Glomerular visceral epithelial cell (primary cell): Measurements from ENCODE around the gene NMB.
"Not testable (repeated sequence)": the region's sequence is repeated elsewhere in the genome, so short reads cannot be mapped to it uniquely, and the experiment has no call there.

Source experiments
- DNase-seq: peaks from one replicate; pipeline ENCODE4 v3.0.0-alpha.2; 2016; ENCODE audit errors: extremely low spot score

NMB gene

DNA sequence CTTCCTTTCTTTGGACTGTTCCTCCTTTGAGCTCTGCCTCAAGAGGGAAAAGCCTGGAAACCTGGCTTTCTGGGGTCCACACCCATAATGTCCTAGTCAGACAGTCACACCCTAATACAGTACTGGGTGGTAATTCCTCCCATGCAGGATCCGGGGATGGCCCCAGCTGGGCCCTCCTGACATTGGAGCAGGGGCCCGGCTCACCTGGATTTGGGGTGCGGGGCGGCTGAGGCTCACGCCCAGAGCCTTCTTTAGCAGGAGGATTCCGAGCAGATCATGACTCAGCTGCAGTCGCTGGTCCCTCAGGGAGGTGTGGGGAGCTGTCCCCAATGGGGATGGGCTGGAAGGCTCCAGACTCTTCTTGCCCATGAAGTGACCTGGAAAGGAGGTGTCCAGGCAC is 1.0 kb downstream of the NMB start:
- DNase-seq = no peak

DNA sequence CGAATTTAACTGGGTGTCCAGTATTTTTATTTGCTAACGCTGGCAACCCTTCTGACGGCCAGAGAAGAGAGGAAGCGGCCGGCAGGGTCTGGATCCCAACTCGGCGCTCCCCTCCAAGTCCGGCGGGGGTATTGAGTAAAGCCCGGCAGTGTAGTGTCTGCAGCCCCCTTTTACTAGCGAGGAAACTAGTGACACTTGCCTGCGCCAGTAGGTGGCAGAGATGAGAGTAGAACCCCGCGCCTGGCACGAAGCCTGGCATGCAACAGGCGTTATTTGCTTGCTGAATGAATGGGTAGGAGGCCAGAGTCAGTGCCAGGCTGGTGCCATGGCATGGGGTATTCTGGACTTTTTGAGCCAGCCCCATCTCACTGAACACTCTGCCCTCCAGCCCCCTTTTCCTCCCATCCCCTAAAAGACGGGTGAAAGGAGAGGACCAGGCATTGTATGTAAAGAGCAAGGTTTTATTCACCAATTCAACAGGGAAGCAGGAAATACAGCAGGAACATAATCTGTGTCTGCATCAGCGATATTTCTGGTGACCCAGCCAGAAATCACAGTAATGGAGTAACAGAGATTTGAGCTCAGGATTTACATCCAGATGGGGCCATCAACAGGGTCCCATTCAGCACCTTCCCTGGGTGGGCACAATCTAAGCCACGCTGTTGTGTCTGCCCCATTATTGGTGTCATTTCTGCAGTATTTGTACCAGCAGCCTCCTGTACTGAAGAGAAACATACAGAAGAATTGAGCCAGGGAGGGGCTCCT is 3.1 kb downstream of the NMB start:
- DNase-seq = peak; percentile 85

DNA sequence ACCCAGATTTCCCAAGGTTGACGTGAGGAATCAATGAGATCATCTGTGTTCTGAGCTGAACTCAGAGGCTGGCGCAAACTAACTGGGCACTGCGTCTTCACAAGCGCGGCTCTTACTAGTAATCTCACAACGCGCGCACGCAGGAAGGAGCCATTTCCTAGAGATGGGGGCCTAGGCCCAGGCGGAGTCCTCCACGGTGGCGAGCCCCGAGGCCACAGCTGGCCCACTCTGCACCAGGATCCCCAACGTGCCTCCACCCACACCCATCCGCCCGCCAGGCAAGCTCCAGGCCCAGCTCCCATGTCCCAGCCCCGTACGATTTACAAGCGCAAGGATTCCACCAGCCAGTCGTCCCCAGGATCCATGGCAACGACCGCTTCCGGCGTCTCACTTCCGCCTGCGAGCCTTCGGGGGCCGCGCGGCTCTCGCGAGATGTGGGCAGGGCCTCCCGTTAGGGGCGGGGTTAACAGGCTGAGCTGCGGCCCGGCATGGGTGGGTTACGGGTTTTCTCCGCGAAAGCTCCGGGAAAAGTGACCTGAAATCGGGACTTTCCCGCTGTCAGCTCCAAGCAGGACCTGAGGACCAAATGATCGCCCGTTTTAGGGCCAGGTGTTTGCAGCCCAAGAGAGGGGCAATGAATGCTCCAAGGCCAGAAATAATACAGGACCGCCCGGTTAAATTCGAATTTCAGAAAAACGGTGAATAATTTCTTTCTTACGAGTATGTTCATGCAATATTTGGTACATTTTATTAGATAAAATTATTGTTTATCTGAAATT is 3.9 kb downstream of the NMB start, which contains the start of gene WDR73:
Gene WDR73, minus strand, starts transcription at position 374 of the 779 bp plus-strand sequence. Its CDS starts 9 bp downstream, at position 365.
- DNase-seq = peak; percentile 95

DNA sequence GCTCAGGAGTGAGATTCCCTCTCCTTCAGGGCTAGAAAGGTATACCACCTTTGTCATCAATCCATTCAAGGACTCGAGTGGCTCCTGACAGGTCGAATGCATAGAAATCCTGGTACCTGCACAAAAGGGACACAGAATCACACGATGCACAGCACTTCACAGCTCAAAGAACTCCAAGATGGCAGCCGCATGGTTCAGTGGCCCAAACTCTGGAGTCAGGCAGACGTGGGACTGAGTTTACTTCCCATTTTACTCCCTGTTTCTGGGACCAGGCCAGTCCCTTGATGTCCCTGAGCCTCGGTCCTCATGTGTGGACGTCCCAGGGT is 4.5 kb downstream of the NMB start:
- DNase-seq = no peak

DNA sequence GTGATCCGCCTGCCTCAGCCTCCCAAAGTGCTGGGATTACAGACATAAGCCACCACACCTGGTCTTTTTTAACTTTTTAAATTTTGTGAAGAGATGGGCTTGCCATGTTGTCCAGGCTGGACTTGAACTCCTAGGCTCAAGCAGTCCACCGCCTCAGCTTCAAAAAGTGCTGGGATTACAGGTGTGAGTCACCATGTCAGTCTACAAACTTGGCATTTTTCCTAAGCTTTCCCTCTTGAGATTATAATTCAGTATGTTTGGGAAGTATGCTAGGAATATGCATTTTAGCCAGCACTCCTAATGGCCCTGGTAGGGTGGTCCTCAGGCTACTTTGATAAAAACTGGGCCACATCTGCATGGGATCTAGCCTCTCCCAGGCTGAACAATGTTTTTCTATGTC is 8.3 kb downstream of the NMB start:
- no peak for DNase-seq

DNA sequence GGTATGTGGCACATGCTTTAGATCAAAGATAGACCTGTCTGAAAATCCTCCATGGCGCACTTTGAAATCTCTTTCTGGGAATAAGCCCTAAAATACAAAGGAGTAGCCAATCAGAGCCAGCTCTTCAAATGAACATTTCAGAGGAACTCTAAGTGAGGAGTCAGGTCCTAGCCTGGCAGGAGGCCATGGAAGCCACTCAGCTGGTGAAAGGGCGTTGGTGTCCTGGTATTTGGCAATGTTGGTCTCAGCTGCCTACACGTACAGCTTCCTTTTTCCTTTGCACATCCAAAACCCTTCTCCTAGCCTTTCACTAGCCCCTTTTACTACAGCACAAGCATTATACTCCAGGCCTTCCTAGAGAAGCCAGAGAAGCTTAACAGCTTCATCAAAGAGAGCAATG is 9.5 kb downstream of the NMB start:
- DNase-seq = no peak

DNA sequence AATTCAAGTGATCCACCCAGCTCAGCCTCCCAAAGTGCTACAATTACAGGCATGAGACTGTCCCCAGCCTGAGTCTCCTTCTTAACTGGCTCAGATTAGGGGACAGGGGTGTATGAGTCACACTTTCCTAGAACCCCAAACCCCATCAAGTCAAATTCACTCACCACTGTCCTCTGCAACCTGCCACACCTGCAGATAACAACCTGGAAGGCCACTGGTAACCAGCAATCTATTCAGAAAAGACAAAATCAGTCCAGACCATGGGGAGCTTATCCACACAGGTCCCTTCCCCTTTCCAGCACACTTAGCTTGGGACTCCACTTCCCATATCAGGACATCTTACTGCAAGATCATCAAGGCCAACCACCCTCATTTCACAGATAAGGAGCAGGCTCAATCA is 10.3 kb downstream of the NMB start:
- DNase-seq = no peak

DNA sequence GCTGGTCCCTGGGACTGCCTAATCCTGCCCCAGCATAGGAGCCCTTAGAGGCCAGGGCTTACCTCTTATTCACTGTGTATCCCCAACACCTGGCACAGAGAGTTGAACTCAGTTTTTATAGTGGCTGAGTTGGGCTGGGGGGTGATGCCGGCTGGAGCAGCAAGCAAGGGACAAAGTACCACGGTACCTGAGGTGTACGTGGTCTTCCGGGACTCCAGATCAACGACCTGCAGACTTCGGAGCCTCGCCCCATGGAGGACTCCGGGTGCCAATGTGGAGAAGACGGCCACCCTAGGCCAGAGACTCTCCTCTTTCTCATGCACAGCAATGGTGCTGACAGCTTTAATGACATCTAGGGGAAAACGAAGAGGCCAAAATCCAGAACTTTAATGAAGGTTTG is 12.0 kb downstream of the NMB start:
- DNase-seq = no peak

DNA sequence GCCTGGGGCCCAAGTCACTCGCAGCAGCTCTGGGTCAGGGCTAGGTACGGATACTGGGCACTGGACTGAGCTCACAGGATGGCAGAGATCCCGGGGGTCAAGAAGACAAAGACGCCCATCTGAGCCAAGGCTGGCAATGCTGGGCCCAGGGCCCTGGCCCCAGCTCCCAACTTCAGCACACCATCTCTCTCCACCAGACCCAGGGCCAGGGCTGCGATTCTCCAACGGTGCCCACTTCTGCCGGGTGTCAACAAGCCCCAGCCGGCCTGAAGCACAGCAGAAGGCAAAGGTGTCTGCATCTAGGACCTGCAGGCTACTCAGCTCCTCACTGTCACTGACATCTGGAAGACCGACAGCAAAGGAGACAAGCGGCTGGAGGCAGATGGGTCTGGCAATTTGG is 12.5 kb downstream of the NMB start:
- no peak for DNase-seq

DNA sequence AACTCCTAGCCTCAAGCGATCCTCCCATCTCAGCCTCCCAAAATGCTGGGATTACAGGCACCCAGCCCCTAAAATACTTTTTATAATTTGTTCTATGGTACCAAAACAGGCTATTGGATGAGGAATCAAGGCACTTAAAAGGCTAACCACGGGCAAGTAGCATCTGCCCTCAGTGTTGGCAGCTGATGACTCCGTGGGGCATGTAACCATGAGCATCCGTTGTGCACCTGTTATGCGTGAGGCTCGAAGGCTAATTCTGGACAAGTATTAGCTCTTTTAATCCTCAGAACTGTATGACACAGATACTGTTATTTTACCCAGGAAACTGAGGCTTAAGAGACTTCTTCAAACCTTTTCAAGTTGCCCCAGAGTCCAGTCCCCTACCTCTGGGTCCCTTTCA is 14.2 kb downstream of the NMB start:
- no peak for DNase-seq

DNA sequence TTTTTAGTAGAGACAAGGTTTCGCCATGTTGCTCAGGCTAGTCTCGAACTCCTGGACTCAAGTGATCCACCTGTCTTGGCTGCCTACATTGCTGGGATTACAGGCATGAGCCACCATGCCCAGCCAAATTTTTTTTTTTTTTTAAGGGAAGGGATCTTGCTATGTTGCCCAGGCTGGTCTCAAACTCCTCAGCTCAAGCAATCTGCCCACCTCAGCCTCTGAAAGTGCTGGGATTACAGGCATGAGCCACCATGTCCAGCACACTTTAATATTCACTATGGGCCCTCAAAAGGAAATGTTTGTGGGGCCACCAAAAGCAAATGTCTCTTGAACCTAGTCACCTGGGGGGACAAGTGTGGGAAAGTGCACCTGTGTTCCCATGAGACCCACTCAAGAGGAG is 15.4 kb downstream of the NMB start:
- not testable (repeated sequence) for DNase-seq

DNA sequence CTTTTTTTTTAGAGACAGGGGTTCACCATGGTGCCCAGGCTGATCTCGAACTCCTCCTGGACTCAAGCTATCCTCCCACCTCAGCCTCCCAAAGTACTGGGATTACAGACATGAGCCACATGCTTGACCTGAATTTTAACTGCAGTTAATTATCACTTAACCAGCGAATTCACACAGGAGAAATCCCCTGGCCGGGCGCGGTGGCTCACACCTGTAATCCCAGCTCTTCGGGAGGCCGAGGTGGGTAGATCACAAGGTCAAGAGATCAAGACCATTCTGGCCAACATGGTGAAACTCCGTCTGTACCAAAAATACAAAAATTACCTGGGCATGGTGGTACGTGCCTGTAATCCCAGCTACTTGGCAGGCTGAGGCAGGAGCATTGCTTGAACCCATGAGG is 16.1 kb downstream of the NMB start:
- DNase-seq = not testable (repeated sequence)

DNA sequence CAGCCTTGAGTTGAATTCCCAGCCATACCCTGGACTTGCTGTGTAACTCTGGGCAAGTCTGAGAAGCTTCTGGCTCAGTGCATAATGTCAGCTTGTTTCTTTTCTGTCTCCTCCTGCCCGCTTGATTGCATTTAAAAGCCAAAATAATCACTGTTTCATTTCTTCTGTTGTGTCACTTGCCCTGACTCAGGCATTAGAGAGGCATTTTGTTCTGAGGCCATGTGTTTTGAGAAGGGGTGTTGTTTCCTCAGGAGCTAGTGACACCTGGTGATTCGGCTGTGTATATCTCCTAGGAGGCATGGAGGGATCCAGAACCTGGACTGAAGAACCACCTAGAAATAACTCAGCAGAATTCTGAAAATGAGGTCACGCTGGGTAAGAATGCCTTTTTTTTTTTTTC is 19.9 kb downstream of the NMB start:
- DNase-seq = peak; percentile 25

DNA sequence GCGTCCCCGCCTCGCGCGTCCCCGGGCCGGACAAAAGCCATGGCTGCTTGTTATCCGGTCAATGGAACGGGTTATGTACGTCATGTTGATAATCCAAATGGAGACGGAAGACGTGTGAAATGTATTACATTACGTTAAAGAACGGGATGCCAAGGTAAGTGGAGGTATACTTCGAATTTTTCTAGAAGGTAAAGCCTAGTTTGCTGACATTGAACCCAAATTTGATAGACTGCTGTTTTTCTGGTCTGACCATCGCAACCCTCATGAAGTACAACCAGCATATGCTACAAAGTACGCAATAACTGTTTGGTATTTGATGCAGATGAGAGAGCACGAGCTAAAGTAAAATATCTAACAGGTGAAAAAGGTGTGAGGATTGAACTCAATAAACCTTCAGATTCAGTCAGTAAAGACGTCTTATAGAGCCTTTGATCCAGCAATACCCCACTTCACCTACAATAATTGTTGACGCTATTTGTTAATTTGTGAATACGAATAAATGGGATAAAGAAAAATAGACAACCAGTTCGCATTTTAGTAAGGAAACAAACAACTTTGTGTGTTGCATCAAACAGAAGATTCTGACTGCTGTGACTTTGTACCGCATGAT is 23.7 kb downstream of the NMB start:
- DNase-seq = no peak

DNA sequence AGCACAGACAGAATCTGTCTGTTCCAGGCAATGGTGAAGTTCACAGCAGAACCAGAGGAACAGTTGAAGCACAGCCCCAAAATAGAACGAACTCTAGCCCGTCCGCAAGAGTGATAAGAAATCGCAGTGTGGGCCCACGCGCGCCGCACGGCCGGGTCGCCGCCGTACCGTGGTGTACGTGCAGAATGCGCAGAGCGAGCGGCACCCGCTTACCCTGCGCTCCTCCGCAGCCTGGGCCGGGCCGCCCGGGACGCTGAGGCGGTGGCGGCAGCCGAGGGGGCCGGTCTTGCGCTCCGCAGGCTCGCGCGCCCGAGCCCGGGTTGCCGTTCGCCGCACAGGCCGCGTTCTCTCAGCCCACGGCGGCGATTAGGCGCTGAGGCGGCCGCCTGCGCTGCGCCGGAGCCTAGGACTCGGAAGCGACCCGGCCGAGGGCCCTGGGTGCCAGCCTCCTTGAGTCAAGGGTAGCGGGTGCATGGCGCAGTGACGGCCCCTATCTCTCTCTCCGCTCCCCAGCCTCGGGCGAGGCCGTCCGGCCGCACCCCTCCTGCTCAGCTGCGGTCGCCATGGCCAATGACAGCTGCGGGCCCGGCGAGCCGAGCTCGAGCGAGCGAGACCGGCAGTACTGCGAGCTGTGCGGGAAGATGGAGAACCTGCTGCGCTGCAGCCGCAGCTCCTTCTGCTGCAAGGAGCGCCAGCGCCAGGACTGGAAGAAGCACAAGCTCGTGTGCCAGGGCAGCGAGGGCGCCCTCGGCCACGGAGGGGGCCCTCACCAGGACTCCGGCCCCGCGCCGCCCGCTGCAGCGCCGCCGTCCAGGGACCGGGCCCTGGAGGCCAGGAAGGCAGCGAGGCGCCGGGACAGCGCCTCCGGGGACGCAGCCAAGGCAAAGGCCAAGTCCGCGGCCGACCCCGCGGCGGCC is 24.4 kb downstream of the NMB start:
- DNase-seq = peak; percentile 65

DNA sequence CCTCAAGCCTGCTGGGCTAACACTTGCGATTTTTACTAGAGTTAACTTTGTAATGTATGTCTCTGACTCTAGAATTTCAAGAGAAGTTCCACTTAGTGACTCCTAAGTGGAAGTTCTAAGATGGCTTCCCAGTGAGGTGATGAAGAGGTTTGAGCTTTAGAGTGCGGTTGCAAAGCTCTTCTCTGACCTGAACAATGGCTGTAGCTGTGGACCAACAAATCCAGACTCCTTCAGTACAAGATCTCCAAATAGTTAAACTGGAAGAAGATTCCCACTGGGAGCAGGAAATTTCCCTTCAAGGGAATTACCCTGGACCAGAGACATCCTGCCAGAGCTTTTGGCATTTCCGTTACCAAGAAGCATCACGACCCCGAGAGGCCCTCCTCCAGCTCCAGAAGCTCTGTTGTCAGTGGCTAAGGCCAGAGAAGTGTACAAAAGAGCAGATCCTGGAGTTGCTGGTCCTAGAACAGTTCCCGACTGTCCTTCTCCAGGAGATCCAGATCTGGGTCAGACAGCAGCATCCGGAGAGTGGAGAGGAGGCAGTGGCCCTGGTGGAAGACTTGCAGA is 26.2 kb downstream of the NMB start:
- DNase-seq = no peak

DNA sequence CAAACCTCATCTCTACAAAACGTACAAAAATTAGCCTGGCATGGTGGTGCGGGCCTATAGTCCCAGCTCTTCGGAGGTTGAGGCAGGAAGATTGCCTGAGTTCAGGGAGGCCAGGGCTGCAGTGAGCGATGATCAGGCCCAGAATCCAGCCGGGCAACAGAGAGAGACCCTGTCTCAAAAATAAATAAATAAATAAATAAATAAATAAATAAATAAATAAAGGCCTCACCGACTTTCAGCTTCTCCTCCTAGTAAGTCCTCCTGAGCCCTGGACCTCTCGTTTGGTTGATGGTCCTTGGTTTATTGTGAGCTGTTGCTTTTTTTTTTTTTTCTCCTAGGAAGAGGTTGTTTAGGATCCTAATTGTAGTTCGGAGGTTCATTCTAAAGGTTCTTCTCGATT is 29.0 kb downstream of the NMB start:
- no peak for DNase-seq

DNA sequence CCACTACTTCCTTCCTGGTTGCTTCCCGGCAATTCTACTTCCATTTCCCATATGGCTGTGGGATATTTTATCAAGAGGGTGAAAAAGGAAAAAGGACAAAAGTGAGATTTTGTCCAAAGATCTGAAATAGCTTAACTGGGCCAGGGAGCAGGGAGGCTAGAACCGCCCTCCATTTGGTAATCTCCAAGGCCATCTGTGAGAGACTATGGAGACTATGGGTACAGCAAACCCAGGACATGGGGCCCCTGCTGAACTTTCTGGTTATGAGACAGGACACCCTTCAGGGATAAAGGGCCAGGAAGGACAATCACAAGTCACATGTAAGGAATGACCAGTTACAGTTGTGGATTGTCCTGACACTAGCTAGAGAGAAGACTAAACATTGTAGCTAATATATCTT is 32.9 kb downstream of the NMB start:
- no peak for DNase-seq

DNA sequence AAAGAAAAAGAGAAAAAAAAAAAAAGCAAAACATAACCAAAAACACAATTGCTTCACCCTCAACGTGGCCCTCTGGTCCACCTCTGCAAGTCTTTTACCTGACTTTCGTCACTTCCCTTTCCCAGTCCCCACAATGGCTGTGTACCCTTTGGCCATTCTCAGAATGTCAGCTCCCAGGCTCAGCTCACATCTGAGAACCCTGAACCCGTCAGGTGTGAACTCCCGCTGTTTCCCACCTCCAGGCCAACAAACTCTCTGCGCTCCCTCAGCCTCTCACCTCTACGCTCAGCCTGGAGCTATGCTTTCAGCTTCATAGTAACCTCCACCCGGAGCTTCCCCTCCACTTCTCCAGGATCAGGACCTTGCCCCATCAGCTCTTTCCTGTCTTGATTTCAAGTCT is 33.6 kb downstream of the NMB start:
- DNase-seq = no peak

DNA sequence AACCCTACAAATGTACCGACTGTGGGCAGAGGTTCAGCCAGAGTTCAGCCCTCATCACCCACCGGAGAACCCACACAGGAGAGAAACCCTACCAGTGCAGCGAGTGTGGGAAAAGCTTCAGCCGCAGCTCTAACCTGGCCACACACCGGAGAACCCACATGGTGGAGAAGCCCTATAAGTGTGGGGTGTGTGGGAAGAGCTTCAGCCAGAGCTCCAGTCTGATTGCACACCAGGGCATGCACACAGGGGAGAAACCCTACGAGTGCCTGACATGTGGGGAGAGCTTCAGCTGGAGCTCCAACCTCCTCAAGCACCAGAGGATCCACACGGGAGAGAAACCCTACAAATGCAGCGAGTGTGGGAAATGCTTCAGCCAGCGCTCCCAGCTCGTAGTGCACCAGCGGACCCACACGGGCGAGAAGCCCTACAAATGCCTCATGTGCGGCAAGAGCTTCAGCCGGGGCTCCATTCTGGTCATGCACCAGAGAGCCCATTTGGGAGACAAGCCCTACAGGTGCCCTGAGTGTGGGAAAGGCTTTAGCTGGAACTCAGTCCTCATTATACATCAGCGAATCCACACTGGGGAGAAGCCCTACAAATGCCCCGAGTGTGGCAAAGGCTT is 36.5 kb downstream of the NMB start:
- no peak for DNase-seq

DNA sequence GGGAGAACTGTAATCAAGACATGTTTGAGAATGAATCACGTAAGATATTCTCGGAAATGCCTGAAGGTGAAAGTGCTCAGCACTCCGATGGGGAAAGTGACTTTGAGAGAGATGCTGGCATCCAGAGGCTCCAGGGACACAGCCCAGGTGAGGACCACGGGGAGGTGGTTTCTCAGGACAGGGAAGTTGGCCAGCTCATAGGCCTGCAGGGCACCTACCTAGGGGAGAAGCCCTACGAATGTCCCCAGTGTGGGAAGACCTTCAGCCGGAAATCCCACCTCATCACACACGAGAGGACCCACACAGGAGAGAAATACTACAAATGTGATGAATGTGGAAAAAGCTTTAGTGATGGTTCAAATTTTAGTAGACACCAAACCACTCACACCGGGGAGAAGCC is 37.4 kb downstream of the NMB start:
- DNase-seq = no peak
